ENCODE data around the gene CLIC4. TPM values are rescaled to one million over a fixed set of nuclear protein-coding genes. Genes with fewer than 3 reads are reported as not detected.

Gene CLIC4
- total and polyA plus RNA-seq, 4 donors = 15.0 to 40.7 (median 28.4) TPM

DNA sequence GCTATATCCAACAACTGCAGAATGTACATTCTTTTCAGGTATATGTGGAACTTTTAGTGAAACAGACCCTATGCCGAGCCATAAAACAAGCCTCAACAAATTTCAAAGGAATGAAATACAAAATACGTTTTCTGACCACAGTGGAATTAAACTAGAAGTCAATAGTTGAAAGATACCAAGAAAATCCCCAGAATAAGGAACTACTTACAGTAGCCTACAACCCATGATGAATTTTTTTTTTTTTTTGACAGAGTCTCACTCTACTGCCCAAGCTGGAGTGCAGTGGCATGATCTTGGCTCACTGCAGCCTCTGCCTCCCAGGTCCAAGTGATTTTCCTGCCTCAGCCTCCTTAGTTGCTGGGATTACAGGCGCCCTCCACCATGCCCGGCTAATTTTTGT is 101.4 kb downstream of the CLIC4 start:
- Histone ChIP-seq H3K4me1 (ENCODE audit: control insufficient read depth in 4 of 4, insufficient read depth in 4 of 4, low read length in 3 of 4) (peaks cover 0 to 19% (median 9%) of the 10 kb centered on the region in 4 donors), H3K9ac (ENCODE audit: low read depth in 1 of 2, low read length in 2 of 2) (no peak overlapping the region), H3K4me3 (ENCODE audit: low read depth in 1 of 3, low read length in 3 of 3) (no peak overlapping the region), H3K27ac (ENCODE audit: low read depth in 1 of 2, low read length in 2 of 2) (no peak overlapping the region), H3K9me3 (ENCODE audit: control insufficient read depth in 4 of 4, low read length in 3 of 4) (no peaks in the 10 kb centered on the region), H3K36me3 (ENCODE audit: control insufficient read depth in 4 of 4, insufficient read depth in 3 of 4, low read depth in 1 of 4, low read length in 3 of 4) (peaks cover 0 to 4% (median 0%) of the 10 kb centered on the region in 4 donors), H3K27me3 (ENCODE audit: control insufficient read depth in 4 of 4, insufficient read depth in 4 of 4, low read length in 3 of 4) (no peaks in the 10 kb centered on the region)
- 93% methylated on average over 4 of the region's 4 CpGs for WGBS
- TF ChIP-seq RAD21 (IDR thresholded peaks at IDR 0.05) = no peak
- no peak for TF ChIP-seq HNF4A (conservative IDR thresholded peaks at IDR 0.05)
- no peak for TF ChIP-seq MAX (IDR thresholded peaks at IDR 0.05)
- TF ChIP-seq EGR1 (IDR thresholded peaks at IDR 0.05; ENCODE audit: low read depth in 2 of 2) = no peak
- no peak for TF ChIP-seq SP1 (IDR thresholded peaks at IDR 0.05)
- TF ChIP-seq, protein P1, sequence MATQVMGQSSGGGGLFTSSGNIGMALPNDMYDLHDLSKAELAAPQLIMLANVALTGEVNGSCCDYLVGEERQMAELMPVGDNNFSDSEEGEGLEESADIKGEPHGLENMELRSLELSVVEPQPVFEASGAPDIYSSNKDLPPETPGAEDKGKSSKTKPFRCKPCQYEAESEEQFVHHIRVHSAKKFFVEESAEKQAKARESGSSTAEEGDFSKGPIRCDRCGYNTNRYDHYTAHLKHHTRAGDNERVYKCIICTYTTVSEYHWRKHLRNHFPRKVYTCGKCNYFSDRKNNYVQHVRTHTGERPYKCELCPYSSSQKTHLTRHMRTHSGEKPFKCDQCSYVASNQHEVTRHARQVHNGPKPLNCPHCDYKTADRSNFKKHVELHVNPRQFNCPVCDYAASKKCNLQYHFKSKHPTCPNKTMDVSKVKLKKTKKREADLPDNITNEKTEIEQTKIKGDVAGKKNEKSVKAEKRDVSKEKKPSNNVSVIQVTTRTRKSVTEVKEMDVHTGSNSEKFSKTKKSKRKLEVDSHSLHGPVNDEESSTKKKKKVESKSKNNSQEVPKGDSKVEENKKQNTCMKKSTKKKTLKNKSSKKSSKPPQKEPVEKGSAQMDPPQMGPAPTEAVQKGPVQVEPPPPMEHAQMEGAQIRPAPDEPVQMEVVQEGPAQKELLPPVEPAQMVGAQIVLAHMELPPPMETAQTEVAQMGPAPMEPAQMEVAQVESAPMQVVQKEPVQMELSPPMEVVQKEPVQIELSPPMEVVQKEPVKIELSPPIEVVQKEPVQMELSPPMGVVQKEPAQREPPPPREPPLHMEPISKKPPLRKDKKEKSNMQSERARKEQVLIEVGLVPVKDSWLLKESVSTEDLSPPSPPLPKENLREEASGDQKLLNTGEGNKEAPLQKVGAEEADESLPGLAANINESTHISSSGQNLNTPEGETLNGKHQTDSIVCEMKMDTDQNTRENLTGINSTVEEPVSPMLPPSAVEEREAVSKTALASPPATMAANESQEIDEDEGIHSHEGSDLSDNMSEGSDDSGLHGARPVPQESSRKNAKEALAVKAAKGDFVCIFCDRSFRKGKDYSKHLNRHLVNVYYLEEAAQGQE (IDR thresholded peaks at IDR 0.05) = no peak
- TF ChIP-seq RXRA (IDR thresholded peaks at IDR 0.05) = no peak
- no peak for TF ChIP-seq TAF1 (conservative IDR thresholded peaks at IDR 0.05)
- TF ChIP-seq ATF3 (IDR thresholded peaks at IDR 0.05) = no peak
- no peak for TF ChIP-seq CTCF (IDR thresholded peaks at IDR 0.05; ENCODE audit: low read depth, low read length, missing input control)
- no peak for TF ChIP-seq NR2F2 (IDR thresholded peaks at IDR 0.05)
- TF ChIP-seq HNF4G (IDR thresholded peaks at IDR 0.05) = no peak
- TF ChIP-seq GABPA (IDR thresholded peaks at IDR 0.05 in 1 of 2, conservative IDR thresholded peaks at IDR 0.05 in 1 of 2) = no peak
- no peak for TF ChIP-seq JUND (IDR thresholded peaks at IDR 0.05)
- TF ChIP-seq ZBTB33 (IDR thresholded peaks at IDR 0.05) = no peak
- no peak for TF ChIP-seq FOXA1 (IDR thresholded peaks at IDR 0.05)
- no peak for TF ChIP-seq YY1 (IDR thresholded peaks at IDR 0.05)
- no peak for DNase-seq (ENCODE audit: low spot score)
